Measurements from ENCODE around the gene IFNL2. TPM values are rescaled to one million over a fixed set of nuclear protein-coding genes. Genes with fewer than 3 reads are reported as not detected.

IFNL2 gene
- total and polyA plus RNA-seq, 9 of the 15 experiments (the other 6 are each of a cell fraction or from before 2014, with no cell fraction given): not detected

GRCh38 chr19:39254531-39255345 lies 13.5 kb upstream of the IFNL2 start (continued):
- TF ChIP-seq TAF9B (IDR thresholded peaks at IDR 0.05; ENCODE audit: partially characterized antibody) (peak; percentile 22), ATF1 (CRISPR knock-in tag; IDR thresholded peaks at IDR 0.05) (no peak), ATF1 (tag; IDR thresholded peaks at IDR 0.05) (peak; percentile 30; the same call in 1 of the 2 replicates), MAX (CRISPR knock-in tag; IDR thresholded peaks at IDR 0.05) (peak; percentile 38), ZNF583 (CRISPR knock-in tag; IDR thresholded peaks at IDR 0.05) (0 out of 2 replicates have a peak, but pooled peaks have one; percentile 7), USF1 (CRISPR knock-in tag; IDR thresholded peaks at IDR 0.05) (peak; percentile 35; the same call in 1 of the 2 replicates), ZNF143 (CRISPR knock-in tag; IDR thresholded peaks at IDR 0.05) (no peak), BCLAF1 (IDR thresholded peaks at IDR 0.05; ENCODE audit: borderline replicate concordance in 1 of 2, control insufficient read depth in 1 of 2, low read depth in 2 of 2, low read length in 1 of 2) (no peak), PKNOX1 (IDR thresholded peaks at IDR 0.05) (peak; percentile 78), ZBTB40 (IDR thresholded peaks at IDR 0.05) (no peak), ZBTB40 (CRISPR knock-in tag; IDR thresholded peaks at IDR 0.05) (no peak), NONO (IDR thresholded peaks at IDR 0.05; ENCODE audit: low read depth in 2 of 2, low read length in 1 of 2) (no peak)

All from K562 (cell line).